Caco-2 (cell line): ENCODE measurements around the gene TLR1. TPM values are rescaled to one million over a fixed set of nuclear protein-coding genes. Genes with fewer than 3 reads are reported as not detected.

Experiments used
- BruUV-seq: library from RNA; stranded (reverse); fragments of 400-500 nt; replicated peaks from 2 replicates; lab custom pipeline; 2021; lab: Mats Ljungman, UMichigan
- CTCF ChIA-PET: fragments of 300-600 bp; sonication (Branson Sonifier 250); formaldehyde crosslinking; loops from one replicate; lab custom pipeline; 2022; ENCODE audit warnings: antibody characterized with exemption; lab: Charles Lee
- POLR2A ChIA-PET: fragments of 300-600 bp; sonication (Branson Sonifier 250); formaldehyde crosslinking; loops from one replicate; lab custom pipeline; 2022; ENCODE audit warnings: antibody characterized with exemption; lab: Charles Lee
- DNase-seq, 2 experiments: peaks; one replicate each; pipeline versions ENCODE4 v3.0.0 to v3.0.0-alpha.2; 2020 to 2022
- H3K27me3 ChIP-seq: replicated peaks from 2 replicates; pipeline ENCODE4 v1.6.0; 2011; ENCODE audit warnings: low read length; ENCODE audit not compliant: control insufficient read depth, insufficient read depth
- H3K36me3 ChIP-seq: 2 replicates; pipeline ENCODE4 v1.5.1; 2011; ENCODE audit warnings: low read length; ENCODE audit not compliant: control insufficient read depth, insufficient read depth
- H3K4me1 ChIP-seq: fragments of 250-450 bp; sonication (Bioruptor Pico); 2 replicates; pipeline ENCODE4 v1.5.1; 2020; ENCODE audit warnings: mild to moderate bottlenecking
- H3K4me3 ChIP-seq: 2 replicates; pipeline ENCODE4 v1.5.1; 2011; ENCODE audit warnings: low read depth, mild to moderate bottlenecking, control low read depth, low read length
- H3K9me3 ChIP-seq: fragments of 250-450 bp; sonication (Bioruptor Pico); 2 replicates; pipeline ENCODE4 v1.5.1; 2020; ENCODE audit warnings: mild to moderate bottlenecking, moderate library complexity
- H3K27ac Mint-ChIP-seq: one replicate; pipeline ENCODE4 v1.8.0; 2022; ENCODE audit warnings: mixed read lengths; ENCODE audit not compliant: unreplicated experiment
- H3K27me3 Mint-ChIP-seq: one replicate; pipeline ENCODE4 v1.8.0; 2022; ENCODE audit warnings: mixed read lengths; ENCODE audit not compliant: insufficient read depth, unreplicated experiment
- H3K36me3 Mint-ChIP-seq: one replicate; pipeline ENCODE4 v1.8.0; 2022; ENCODE audit warnings: mild to moderate bottlenecking, mixed read lengths; ENCODE audit not compliant: insufficient read depth, unreplicated experiment
- H3K4me1 Mint-ChIP-seq: one replicate; pipeline ENCODE4 v1.8.0; 2022; ENCODE audit warnings: low read depth, mixed read lengths; ENCODE audit not compliant: unreplicated experiment
- H3K4me3 Mint-ChIP-seq: one replicate; pipeline ENCODE4 v1.8.0; 2022; ENCODE audit warnings: mild to moderate bottlenecking, moderate library complexity, mixed read lengths; ENCODE audit not compliant: unreplicated experiment
- H3K9me3 Mint-ChIP-seq: one replicate; pipeline ENCODE4 v1.8.0; 2022; ENCODE audit warnings: mixed read lengths; ENCODE audit not compliant: unreplicated experiment
- CTCF ChIP-seq, 2 experiments: fragments of 200-600 bp in 1 of 2; IDR thresholded peaks; 1 replicate in 1 of 2; 2 replicates in 1 of 2; pipeline versions ENCODE4 v1.5.1 to v1.8.0; 2011 to 2022; ENCODE audit warnings: antibody characterized with exemption in 1 of 2, control low read depth in 1 of 2, inconsistent platforms in 1 of 2, low read depth in 1 of 2, low read length in 1 of 2, mild to moderate bottlenecking in 1 of 2, moderate library complexity in 1 of 2; ENCODE audit not compliant: insufficient read depth in 1 of 2, severe bottlenecking in 1 of 2, unreplicated experiment in 1 of 2
- intact Hi-C: fragments of 100-400 bp; cut with micrococcal nuclease; formaldehyde crosslinking; loops from one replicate; pipeline ENCODE4 v1.10.0; 2022; ENCODE audit not compliant: unreplicated experiment
- total RNA-seq: library from RNA; stranded (reverse); gene quantifications from 2 replicates; pipeline ENCODE4 v1.2.3, GENCODE V29; 2022

Gene TLR1
- total RNA-seq, 1 experiment from 2014 or later = not detected

GRCh38 chr4:38783109-38783460 is 21.5 kb downstream of the TLR1 start:
- no peaks in the 10 kb centered on the region for H3K27me3 ChIP-seq
- no peaks in the 10 kb centered on the region for H3K36me3 Mint-ChIP-seq
- ChIA-PET POLR2A (no interaction called here), CTCF (interaction anchor here (0.8 to 2.2 kb wide), 6 partner anchors 20 to 714 kb away, joined by 4 to 42 read pairs (median 6); no protein-coding TSS in a partner anchor)
- H3K4me3 ChIP-seq = no peak overlapping the region
- intact Hi-C loops = loop anchor here (1.0 kb wide), 2 partner anchors 24 to 604 kb away; no protein-coding TSS in a partner anchor
- no peaks in the 10 kb centered on the region for H3K36me3 ChIP-seq
- no peak for DNase-seq
- H3K9me3 ChIP-seq = no peaks in the 10 kb centered on the region
- H3K9me3 Mint-ChIP-seq = no peaks in the 10 kb centered on the region
- H3K27me3 Mint-ChIP-seq = peaks cover 2% of the 10 kb centered on the region
- peaks cover 5% of the 10 kb centered on the region for H3K4me1 Mint-ChIP-seq
- TF ChIP-seq CTCF (IDR thresholded peaks at IDR 0.05; ENCODE audit: insufficient read depth in 1 of 2, low read depth in 1 of 2, low read length in 1 of 2, severe bottlenecking in 1 of 2, unreplicated experiment in 1 of 2) = peak in 1 of 2 experiments; percentile 9
- no TSS peak for BruUV-seq
- no peak overlapping the region for H3K27ac Mint-ChIP-seq
- H3K4me3 Mint-ChIP-seq = no peak overlapping the region
- H3K4me1 ChIP-seq = peaks cover 7% of the 10 kb centered on the region

- Histone ChIP-seq H3K36me3 (no peaks in the 10 kb centered on the region), H3K4me1 (peaks cover 7% of the 10 kb centered on the region), H3K4me3 (no peak within 1 kb of the TSS), H3K9me3 (no peaks in the 10 kb centered on the region), H3K27me3 (no peaks in the 10 kb centered on the region)
- ChIA-PET CTCF (interaction anchor here (0.5 to 2.2 kb wide), 7 partner anchors 21 to 713 kb away, joined by 4 to 42 read pairs (median 6); no protein-coding TSS in a partner anchor), POLR2A (no interaction called here)
- Mint-ChIP-seq H3K27ac (no peak within 1 kb of the TSS), H3K4me1 (peaks cover under 1% of the 10 kb centered on the region), H3K4me3 (no peak within 1 kb of the TSS), H3K36me3 (no peaks in the 10 kb centered on the region), H3K27me3 (peaks cover 2% of the 10 kb centered on the region), H3K9me3 (no peaks in the 10 kb centered on the region)
- DNase-seq = peak in 1 of 2 experiments; percentile 59
- intact Hi-C loops = loop anchor here (1.0 kb wide), 2 partner anchors 23 to 603 kb away; no protein-coding TSS in a partner anchor
- BruUV-seq = no TSS peak
- TF ChIP-seq CTCF (IDR thresholded peaks at IDR 0.05; ENCODE audit: insufficient read depth in 1 of 2, low read depth in 1 of 2, low read length in 1 of 2, severe bottlenecking in 1 of 2, unreplicated experiment in 1 of 2) = peak; percentile 50 to 59
Observed at GRCh38 chr4:38782452-38783108, 22.0 kb downstream of the TLR1 start, which contains the start of gene TLR10. TSS of gene TLR10 (minus strand) at chr4:38782990. CDS start at chr4:38775590, 7,400 bp downstream.

- no peak overlapping the region for H3K4me3 ChIP-seq
- H3K27me3 ChIP-seq = no peaks in the 10 kb centered on the region
- intact Hi-C loops = no loop called here
- H3K4me3 Mint-ChIP-seq = no peak overlapping the region
- no peak for TF ChIP-seq CTCF (IDR thresholded peaks at IDR 0.05; ENCODE audit: insufficient read depth in 1 of 2, low read depth in 1 of 2, low read length in 1 of 2, severe bottlenecking in 1 of 2, unreplicated experiment in 1 of 2)
- H3K9me3 ChIP-seq = no peaks in the 10 kb centered on the region
- POLR2A ChIA-PET = no interaction called here
- peaks cover 2% of the 10 kb centered on the region for H3K27me3 Mint-ChIP-seq
- no peaks in the 10 kb centered on the region for H3K36me3 ChIP-seq
- H3K36me3 Mint-ChIP-seq = no peaks in the 10 kb centered on the region
- H3K27ac Mint-ChIP-seq = no peak overlapping the region
- BruUV-seq = no TSS peak
- H3K4me1 ChIP-seq = peaks cover 7% of the 10 kb centered on the region
- CTCF ChIA-PET = interaction anchor here (0.9 to 2.2 kb wide), 3 partner anchors 22 to 602 kb away, joined by 5 to 42 read pairs (median 5); no protein-coding TSS in a partner anchor
- DNase-seq = no peak
- H3K4me1 Mint-ChIP-seq = no peaks in the 10 kb centered on the region
- no peaks in the 10 kb centered on the region for H3K9me3 Mint-ChIP-seq
Observed at GRCh38 chr4:38781854-38782261, 22.7 kb downstream of the TLR1 start.
